HUES48 (cell line): ENCODE measurements around the gene HSD17B11.
"Not testable (repeated sequence)": the region's sequence is repeated elsewhere in the genome, so short reads cannot be mapped to it uniquely, and the experiment has no call there.

Experiments
- H3K27ac ChIP-seq: one replicate; pipeline ENCODE4 v1.7.0; 2013; ENCODE audit warnings: low read depth, low read length, inconsistent platforms
- H3K27me3 ChIP-seq: 2 replicates; pipeline ENCODE4 v1.6.1; 2013; ENCODE audit warnings: mild to moderate bottlenecking, low read length; ENCODE audit not compliant: control insufficient read depth, insufficient read depth
- H3K36me3 ChIP-seq: 2 replicates; pipeline ENCODE4 v1.6.1; 2013; ENCODE audit warnings: low read length; ENCODE audit not compliant: control insufficient read depth, insufficient read depth
- H3K4me1 ChIP-seq: 2 replicates; pipeline ENCODE4 v1.6.1; 2013; ENCODE audit warnings: mild to moderate bottlenecking, low read length; ENCODE audit not compliant: control insufficient read depth, insufficient read depth
- H3K4me3 ChIP-seq: 2 replicates; pipeline ENCODE4 v1.5.1; 2013; ENCODE audit warnings: mild to moderate bottlenecking, low read depth, low read length
- H3K9ac ChIP-seq: 2 replicates; pipeline ENCODE4 v1.6.1; 2013; ENCODE audit warnings: mild to moderate bottlenecking, low read depth, low read length, moderate library complexity
- H3K9me3 ChIP-seq: 2 replicates; pipeline ENCODE4 v1.6.1; 2013; ENCODE audit warnings: low read length; ENCODE audit not compliant: control insufficient read depth, insufficient read depth

HSD17B11 gene

GRCh38 chr4:87309625-87310024, 81.4 kb downstream of the HSD17B11 start:
- no peaks in the 10 kb centered on the region for H3K27me3 ChIP-seq
- no peak overlapping the region for H3K9ac ChIP-seq
- H3K9me3 ChIP-seq: no peaks in the 10 kb centered on the region
- H3K4me1 ChIP-seq: no peaks in the 10 kb centered on the region
- no peak overlapping the region for H3K4me3 ChIP-seq
- H3K36me3 ChIP-seq: no peaks in the 10 kb centered on the region
- H3K27ac ChIP-seq: no peak overlapping the region

- no peak overlapping the region for H3K9ac ChIP-seq
- H3K9me3 ChIP-seq: no peaks in the 10 kb centered on the region
- no peaks in the 10 kb centered on the region for H3K27me3 ChIP-seq
- no peaks in the 10 kb centered on the region for H3K4me1 ChIP-seq
- no peak overlapping the region for H3K27ac ChIP-seq
- no peaks in the 10 kb centered on the region for H3K36me3 ChIP-seq
- no peak overlapping the region for H3K4me3 ChIP-seq
Measured at GRCh38 chr4:87306056-87306455, 84.9 kb downstream of the HSD17B11 start.

GRCh38 chr4:87305562-87305961, 85.4 kb downstream of the HSD17B11 start:
- H3K9me3 ChIP-seq: no peaks in the 10 kb centered on the region
- no peak overlapping the region for H3K9ac ChIP-seq
- H3K27ac ChIP-seq: no peak overlapping the region
- no peaks in the 10 kb centered on the region for H3K4me1 ChIP-seq
- H3K27me3 ChIP-seq: no peaks in the 10 kb centered on the region
- H3K4me3 ChIP-seq: no peak overlapping the region
- no peaks in the 10 kb centered on the region for H3K36me3 ChIP-seq

- no peaks in the 10 kb centered on the region for H3K9me3 ChIP-seq
- no peak overlapping the region for H3K4me3 ChIP-seq
- H3K27me3 ChIP-seq: no peaks in the 10 kb centered on the region
- H3K9ac ChIP-seq: no peak overlapping the region
- no peaks in the 10 kb centered on the region for H3K36me3 ChIP-seq
- no peak overlapping the region for H3K27ac ChIP-seq
- H3K4me1 ChIP-seq: no peaks in the 10 kb centered on the region
Measured at GRCh38 chr4:87304745-87305432, 86.1 kb downstream of the HSD17B11 start.

GRCh38 chr4:87299898-87300297, 91.1 kb downstream of the HSD17B11 start:
- Histone ChIP-seq H3K9me3 (no peaks in the 10 kb centered on the region), H3K27ac (no peak overlapping the region), H3K27me3 (no peaks in the 10 kb centered on the region), H3K9ac (no peak overlapping the region), H3K4me1 (no peaks in the 10 kb centered on the region), H3K36me3 (no peaks in the 10 kb centered on the region), H3K4me3 (no peak overlapping the region)

- Histone ChIP-seq H3K4me3 (no peak overlapping the region), H3K27me3 (no peaks in the 10 kb centered on the region), H3K27ac (no peak overlapping the region), H3K9me3 (peaks cover under 1% of the 10 kb centered on the region; the same call in 1 of the 2 replicates), H3K4me1 (no peaks in the 10 kb centered on the region), H3K36me3 (no peaks in the 10 kb centered on the region), H3K9ac (no peak overlapping the region)
Measured at GRCh38 chr4:87298362-87298761, 92.6 kb downstream of the HSD17B11 start.

- H3K9me3 ChIP-seq, H3K27ac ChIP-seq, H3K27me3 ChIP-seq, H3K36me3 ChIP-seq, H3K4me3 ChIP-seq, H3K4me1 ChIP-seq, H3K9ac ChIP-seq: not testable (repeated sequence)
Measured at GRCh38 chr4:87294911-87295310, 96.1 kb downstream of the HSD17B11 start.

GRCh38 chr4:87293889-87294288, 97.1 kb downstream of the HSD17B11 start:
- H3K4me1 ChIP-seq, H3K9ac ChIP-seq, H3K4me3 ChIP-seq, H3K27me3 ChIP-seq, H3K27ac ChIP-seq, H3K9me3 ChIP-seq, H3K36me3 ChIP-seq: not testable (repeated sequence)

- H3K27ac ChIP-seq: no peak overlapping the region
- no peak overlapping the region for H3K9ac ChIP-seq
- peaks cover 16% of the 10 kb centered on the region for H3K9me3 ChIP-seq
- H3K36me3 ChIP-seq: no peaks in the 10 kb centered on the region
- no peaks in the 10 kb centered on the region for H3K27me3 ChIP-seq
- H3K4me1 ChIP-seq: no peaks in the 10 kb centered on the region
- no peak overlapping the region for H3K4me3 ChIP-seq
Measured at GRCh38 chr4:87286970-87287369, 104.0 kb downstream of the HSD17B11 start.
